NCI-H345 (cell line): ENCODE data around the gene TPRA1.
"Not testable (repeated sequence)": the region's sequence is repeated elsewhere in the genome, so short reads cannot be mapped to it uniquely, and the experiment has no call there.

Experiments used
- DNase-seq: peaks from one replicate; lab custom pipeline; 2025; lab: John Stamatoyannopoulos, UW

TPRA1 gene

DNA sequence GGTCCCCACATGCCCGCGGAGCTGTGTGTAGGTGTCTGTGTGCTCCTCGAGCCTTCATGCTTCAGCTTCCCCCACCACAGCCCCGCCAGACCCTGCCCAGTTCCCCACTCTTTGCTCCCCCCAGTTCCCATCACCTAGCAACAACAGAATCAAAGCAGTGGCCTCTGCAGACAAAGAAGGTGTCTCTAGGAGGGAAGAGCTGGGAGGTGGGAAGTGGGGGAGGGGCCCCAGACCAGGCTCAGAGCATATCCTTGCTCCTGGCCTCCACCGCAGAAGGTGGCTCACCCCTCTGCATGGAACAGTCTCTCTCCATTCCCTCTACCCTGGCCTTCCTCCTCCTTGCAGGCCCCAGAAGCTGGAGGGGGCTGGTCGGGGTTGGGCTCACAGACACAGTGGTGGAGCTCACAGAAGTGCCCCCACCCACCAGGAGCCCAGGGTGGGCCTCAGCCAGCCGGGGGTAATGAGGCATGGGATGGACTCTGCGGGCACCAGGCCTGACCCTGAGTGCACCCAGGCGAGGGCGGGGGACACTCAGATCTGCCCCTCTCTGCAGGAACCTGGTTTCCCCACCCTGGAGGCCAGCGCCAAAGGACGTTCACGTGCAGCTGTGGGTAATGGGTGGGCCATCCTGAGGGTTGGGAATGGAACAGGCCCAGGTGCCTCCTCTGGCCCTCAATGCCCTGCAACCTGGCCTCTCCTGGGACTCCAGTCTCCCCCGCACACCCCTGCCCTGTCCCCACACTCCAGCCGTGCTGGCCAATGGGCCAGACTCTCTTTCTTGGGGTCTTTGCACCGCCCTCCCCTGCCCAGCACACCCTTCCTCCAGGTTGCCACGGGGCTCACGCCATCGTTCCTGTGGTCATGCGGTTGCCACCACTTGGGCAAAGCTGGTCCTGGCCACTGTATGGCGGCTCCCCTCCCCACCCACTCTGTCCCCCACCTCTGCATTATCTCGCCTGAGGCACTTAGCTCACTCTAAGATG, 53.4 kb downstream of the TPRA1 start:
- peak; percentile 47 for DNase-seq

DNA sequence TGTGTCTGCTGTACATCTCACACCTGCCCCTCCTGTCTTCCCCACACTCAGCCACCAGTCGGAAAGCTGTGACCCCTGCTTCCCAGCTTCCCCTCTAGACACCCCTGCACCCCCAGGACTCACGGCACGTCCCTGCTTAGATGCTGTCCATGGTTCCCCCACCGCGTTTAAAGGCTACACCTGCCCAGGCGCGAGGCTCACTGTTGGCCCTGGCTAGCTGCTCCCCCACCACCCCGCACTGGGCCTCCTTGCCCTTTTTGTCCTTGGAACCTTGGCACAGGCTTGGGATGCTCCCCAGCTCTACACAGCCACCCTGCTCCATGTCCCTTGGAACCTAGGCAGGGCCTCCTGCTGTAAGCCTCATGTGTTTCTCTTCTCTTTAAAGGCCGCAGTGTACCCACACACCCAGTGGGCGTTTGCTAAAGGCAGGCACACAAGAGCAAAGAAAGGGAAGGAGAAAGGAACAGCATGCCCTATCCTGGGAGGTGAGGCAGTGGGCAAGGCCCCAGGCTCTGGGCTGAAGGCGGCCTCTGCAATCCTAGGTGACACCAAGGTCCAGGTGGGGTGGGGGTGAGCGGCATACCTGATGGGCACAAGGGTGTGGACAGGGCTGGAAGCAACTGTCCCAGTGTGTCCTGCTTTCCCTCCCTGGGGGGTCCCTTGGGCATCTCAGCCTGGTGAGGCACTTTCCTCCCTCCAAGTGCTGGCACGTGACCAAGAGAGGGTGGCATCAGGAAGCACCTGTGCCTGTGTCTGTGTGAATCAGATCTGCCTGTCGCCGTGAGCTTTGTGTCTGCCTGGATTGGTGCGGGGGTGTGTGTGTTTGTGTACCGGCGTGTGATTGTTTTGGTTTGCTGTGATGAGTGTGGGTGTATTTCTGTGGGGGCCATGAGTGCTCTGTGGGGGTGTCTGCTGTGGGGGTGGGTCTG, 54.4 kb downstream of the TPRA1 start:
- DNase-seq = peak; percentile 78

DNA sequence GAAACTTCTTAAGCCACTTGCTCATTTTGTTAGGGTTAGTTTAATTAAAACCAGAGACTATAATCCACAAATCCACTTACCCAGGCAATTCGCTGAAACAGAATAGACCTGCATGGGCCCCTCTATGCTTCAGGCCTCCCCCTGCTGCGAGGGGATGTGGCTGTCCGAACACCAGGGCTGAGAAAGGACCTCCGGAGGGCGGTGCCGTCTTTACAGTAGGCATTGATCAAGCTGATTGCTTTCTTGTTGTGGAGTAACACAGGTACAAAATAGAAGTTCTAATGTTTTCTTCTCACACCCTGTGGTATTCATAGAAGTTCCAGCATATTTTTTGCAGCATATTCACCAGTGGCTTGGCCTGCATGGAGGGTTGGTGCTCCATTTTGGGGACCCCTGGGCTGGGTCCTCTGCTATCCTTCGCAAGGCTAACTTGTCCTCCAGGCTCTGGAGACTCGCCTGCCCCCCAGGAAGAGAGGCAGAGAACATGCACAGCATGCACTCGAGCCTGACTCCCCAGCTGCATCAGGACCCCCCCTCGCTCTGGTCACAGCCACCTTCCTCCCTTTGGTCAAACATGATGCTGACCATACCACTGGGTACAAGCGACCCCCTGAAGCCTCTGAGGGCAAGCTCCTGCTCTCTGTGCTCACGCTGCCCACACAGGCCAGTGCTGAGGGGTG, 55.3 kb downstream of the TPRA1 start:
- DNase-seq = no peak

GRCh38 chr3:127534564-127534963, 56.0 kb downstream of the TPRA1 start:
- DNase-seq = no peak

DNA sequence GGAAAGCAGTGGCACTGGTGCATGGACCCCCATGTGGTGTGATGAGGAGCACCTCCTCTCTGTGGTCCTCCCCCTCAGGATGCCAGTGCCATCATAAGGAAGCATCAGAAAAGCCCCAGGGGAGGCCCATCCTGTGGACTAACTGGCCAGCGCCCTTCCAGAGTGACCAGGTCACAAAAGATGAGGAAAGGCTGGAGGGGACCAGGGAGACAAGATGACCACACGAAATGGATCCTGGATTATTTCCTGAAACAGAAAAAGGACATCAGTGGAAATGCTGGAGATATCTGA, 56.4 kb downstream of the TPRA1 start:
- DNase-seq = no peak

DNA sequence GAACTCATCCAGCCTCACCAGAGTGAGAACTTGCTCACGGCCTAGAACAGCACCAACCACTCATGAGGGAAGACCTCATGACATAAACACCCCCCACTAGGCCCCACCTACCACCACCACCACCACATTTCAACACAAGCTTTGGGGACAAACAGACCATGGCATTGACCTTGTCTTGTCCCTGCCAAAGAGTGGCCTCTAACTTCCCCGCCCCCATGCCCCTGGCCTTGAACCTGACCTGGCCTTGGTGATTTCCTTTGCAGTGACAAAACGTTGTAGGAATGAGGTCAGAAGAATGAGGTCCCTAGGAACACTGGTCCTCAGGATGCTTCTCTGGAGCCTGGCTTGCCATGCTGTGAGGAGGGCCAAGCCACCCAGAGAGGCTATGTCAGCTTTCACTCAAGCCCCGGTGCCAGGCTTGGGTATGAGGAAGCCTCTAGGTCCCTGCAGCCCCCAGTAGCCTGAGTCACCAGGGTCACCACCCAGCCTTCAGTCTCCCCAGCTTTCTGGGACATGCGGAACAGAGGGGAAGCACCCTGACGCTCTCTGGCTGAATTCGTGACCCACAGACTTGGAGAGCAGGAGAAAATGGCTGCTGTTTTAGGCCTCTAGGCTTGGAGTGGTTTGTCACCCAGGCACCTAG, 57.9 kb downstream of the TPRA1 start:
- no peak for DNase-seq

- DNase-seq = no peak
Observed at GRCh38 chr3:127531821-127532220, 58.7 kb downstream of the TPRA1 start.

DNA sequence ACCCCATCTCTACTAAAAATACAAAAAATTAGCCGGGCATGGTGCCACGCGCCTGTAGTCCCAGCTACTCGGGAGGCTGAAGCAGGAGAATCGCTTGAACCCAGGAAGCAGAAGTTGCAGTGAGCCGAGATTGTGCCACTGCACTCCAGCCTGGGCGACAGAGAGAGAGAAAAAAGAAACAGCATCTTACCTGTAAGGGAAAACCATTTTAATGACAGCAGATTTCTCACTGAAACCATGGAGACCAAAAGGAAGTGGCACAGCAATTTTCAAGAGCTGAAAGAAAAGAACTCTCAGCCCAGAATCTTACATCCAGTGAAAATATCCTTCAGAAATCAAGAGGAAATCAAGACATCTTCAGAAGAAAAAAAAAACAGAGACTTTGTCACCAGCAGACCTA, 59.7 kb downstream of the TPRA1 start:
- not testable (repeated sequence) for DNase-seq

GRCh38 chr3:127529346-127530188, 61.0 kb downstream of the TPRA1 start:
- no peak for DNase-seq

DNA sequence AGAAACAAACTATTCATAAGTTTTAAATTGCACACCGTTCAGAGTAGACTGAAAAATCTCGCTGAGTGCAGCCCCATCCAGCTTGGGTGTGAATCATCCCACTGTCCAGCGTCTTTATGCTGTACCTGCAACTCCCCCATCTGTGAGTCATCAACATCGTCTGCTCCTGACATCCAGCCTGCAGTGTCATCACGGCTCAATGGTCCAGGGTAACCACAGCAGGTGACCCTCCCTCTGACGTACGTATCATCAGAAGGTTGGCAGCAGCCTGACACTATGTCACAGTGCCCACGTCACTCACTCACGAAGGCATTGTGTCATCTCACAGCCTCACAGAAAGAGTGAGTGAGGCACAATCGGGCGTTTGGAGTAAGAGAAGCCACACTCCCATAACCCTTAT, 65.2 kb downstream of the TPRA1 start:
- DNase-seq = peak; percentile 61

DNA sequence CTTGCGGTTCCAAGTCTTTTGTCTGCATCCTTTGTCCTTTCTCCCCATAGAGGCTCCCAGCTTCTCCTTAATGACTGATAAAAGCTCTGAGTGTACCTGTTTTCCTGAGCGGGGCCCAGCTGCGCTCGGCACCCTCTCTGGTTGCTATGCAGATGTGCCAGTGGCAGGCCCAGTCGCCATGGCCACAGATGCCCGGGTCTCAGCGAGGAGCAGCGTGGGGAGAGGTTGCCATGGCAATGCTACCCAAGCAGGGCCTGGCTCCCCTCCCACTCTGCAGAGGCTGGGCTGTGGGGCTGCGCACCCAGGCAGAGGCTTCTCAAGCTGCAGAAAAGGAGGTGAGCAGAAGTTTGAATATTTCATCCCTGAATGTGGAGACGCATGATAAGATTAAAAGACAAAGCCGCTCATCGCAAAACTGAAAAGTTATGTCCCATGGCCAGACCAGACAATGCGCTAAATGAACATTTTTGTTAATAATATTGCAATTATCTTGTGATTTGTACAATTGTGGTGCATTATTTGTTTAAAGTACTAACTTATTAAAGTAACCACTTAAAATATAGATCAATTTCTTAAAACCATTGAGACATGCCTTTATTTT, 66.1 kb downstream of the TPRA1 start:
- DNase-seq = peak; percentile 85
